ENCODE measurements around the gene FXYD6. TPM values are rescaled to one million over a fixed set of nuclear protein-coding genes. Genes with fewer than 3 reads are reported as not detected.

The FXYD6 gene
- total and polyA plus RNA-seq, 8 donors: 12.7 to 187 (median 40.6) TPM

GRCh38 chr11:117792241-117792640 is 84.2 kb downstream of the FXYD6 start:
- Histone ChIP-seq H3K36me3 (no peaks in the 10 kb centered on the region), H3K9me3 (no peaks in the 10 kb centered on the region), H3K4me1 (peaks cover 17 to 23% (median 21%) of the 10 kb centered on the region in 4 donors), H3K4me3 (no peak overlapping the region), H3K27ac (no peak overlapping the region), H3K27me3 (peaks cover 10 to 70% (median 48%) of the 10 kb centered on the region in 3 donors)
- WGBS, 5 donors: 51 to 68% (median 58%) methylated on average over 5 of the region's 5 CpGs
- no peak for TF ChIP-seq EP300 (IDR thresholded peaks at IDR 0.05)
- no peak for TF ChIP-seq CTCF (IDR thresholded peaks at IDR 0.05)
- no peak for TF ChIP-seq POLR2A (IDR thresholded peaks at IDR 0.05)
- TF ChIP-seq POLR2AphosphoS5 (IDR thresholded peaks at IDR 0.05): no peak
- DNase-seq: no peak
- intact Hi-C loops (cut with DNase I; ENCODE audit: low total_unique reads): loop anchor here (10.0 kb wide), 1 partner anchor 367 kb away; no protein-coding TSS in a partner anchor

DNA sequence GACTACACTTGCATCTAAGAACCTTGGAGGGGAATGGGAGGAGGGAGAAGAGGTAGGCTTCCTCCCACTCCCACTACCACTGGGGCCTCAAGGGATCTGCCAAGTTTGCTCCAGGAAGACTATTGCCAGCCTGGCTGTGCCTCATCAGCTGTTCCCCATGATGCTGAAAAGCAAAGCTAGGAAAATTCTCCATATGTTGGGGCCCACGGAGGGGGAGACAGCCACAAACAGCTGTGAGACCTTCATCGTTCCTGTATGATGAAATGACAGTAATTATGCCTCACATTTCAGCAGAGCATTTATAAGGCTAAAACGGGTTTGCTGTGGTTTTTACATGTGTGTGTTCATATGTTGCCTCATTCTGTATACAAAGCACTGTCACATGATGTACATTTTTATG is 86.2 kb downstream of the FXYD6 start:
- H3K27me3 ChIP-seq: peaks cover 0 to 68% (median 31%) of the 10 kb centered on the region in 3 donors
- intact Hi-C loops (cut with DNase I; ENCODE audit: low total_unique reads): loop anchor here (10.0 kb wide), 1 partner anchor 365 kb away; no protein-coding TSS in a partner anchor
- DNase-seq: no peak
- H3K4me3 ChIP-seq: no peak overlapping the region
- no peaks in the 10 kb centered on the region for H3K9me3 ChIP-seq
- no peaks in the 10 kb centered on the region for H3K36me3 ChIP-seq
- TF ChIP-seq EP300 (IDR thresholded peaks at IDR 0.05): no peak
- no peak for TF ChIP-seq POLR2AphosphoS5 (IDR thresholded peaks at IDR 0.05)
- no peak for TF ChIP-seq CTCF (IDR thresholded peaks at IDR 0.05)
- no peak for TF ChIP-seq POLR2A (IDR thresholded peaks at IDR 0.05)
- H3K27ac ChIP-seq: no peak overlapping the region
- peaks cover 0 to 3% (median 2%) of the 10 kb centered on the region in 4 donors for H3K4me1 ChIP-seq
- 45 to 68% (median 53%) methylated on average over 3 of the region's 3 CpGs for WGBS, 5 donors

GRCh38 chr11:117789241-117789640 is 87.2 kb downstream of the FXYD6 start:
- DNase-seq: no peak
- 65 to 86% (median 81%) methylated on average over 4 of the region's 4 CpGs for WGBS, 5 donors
- Histone ChIP-seq H3K27me3 (peaks cover 0 to 68% (median 21%) of the 10 kb centered on the region in 3 donors), H3K4me3 (no peak overlapping the region), H3K27ac (no peak overlapping the region), H3K36me3 (no peaks in the 10 kb centered on the region), H3K4me1 (no peaks in the 10 kb centered on the region), H3K9me3 (no peaks in the 10 kb centered on the region)
- no peak for TF ChIP-seq POLR2A (IDR thresholded peaks at IDR 0.05)
- TF ChIP-seq EP300 (IDR thresholded peaks at IDR 0.05): no peak
- TF ChIP-seq CTCF (IDR thresholded peaks at IDR 0.05): no peak
- TF ChIP-seq POLR2AphosphoS5 (IDR thresholded peaks at IDR 0.05): no peak
- intact Hi-C loops (cut with DNase I; ENCODE audit: low total_unique reads): no loop called here

Other genes starting within 250 kb of the FXYD6 start
- gene DSCAML1, start 79.4 kb downstream of the FXYD6 start, total RNA-seq: 1 to 10 TPM in 2 of 5 donors, under 1 TPM in 3; 0.14 to 2.9 (median 0.45) TPM
- gene DSCAML1, start 79.4 kb downstream of the FXYD6 start, polyA plus RNA-seq: under 1 TPM; 0.08 to 0.75 (median 0.46) TPM
- gene FXYD2, start 51.9 kb downstream of the FXYD6 start, total RNA-seq: 1 to 10 TPM in 1 of 5 donors, under 1 TPM in 1, not detected in 3; 0.45 to 7.0 TPM
- gene FXYD2, start 51.9 kb downstream of the FXYD6 start, polyA plus RNA-seq: 1 to 10 TPM; 1.0 to 7.8 (median 4.0) TPM
- gene TMPRSS13, start 52.7 kb upstream of the FXYD6 start, total RNA-seq: 1 to 10 TPM in 2 of 5 donors, under 1 TPM in 1, not detected in 2; 0.37 to 2.2 (median 1.2) TPM
- 1 to 10 TPM in 1 of 3 donors, under 1 TPM in 1, not detected in 1; 0.19 to 3.8 TPM for gene TMPRSS13, start 52.7 kb upstream of the FXYD6 start, polyA plus RNA-seq
- gene IL10RA, start 109.7 kb upstream of the FXYD6 start, total RNA-seq: 100 to 1,000 TPM in 1 of 5 donors, 10 to 100 TPM in 3, 1 to 10 TPM in 1; 5.4 to 190 (median 18.7) TPM
- gene IL10RA, start 109.7 kb upstream of the FXYD6 start, polyA plus RNA-seq: 1 to 10 TPM; 2.1 to 4.2 (median 3.2) TPM
- gene TMPRSS4, start 200.4 kb upstream of the FXYD6 start, total RNA-seq: 100 to 1,000 TPM in 1 of 5 donors, 10 to 100 TPM in 2, 1 to 10 TPM in 2; 4.7 to 498 (median 28.1) TPM
- gene TMPRSS4, start 200.4 kb upstream of the FXYD6 start, polyA plus RNA-seq: 10 to 100 TPM in 1 of 3 donors, 1 to 10 TPM in 2; 7.0 to 84.7 (median 8.1) TPM
- not detected for gene SMIM35, start 210.3 kb upstream of the FXYD6 start, total RNA-seq
- under 1 TPM in 1 of 3 donors, not detected in 2; 0.03 TPM for gene SMIM35, start 210.3 kb upstream of the FXYD6 start, polyA plus RNA-seq

All from stomach (tissue), 9 donors.